ENCODE measurements around the gene GLCE. TPM values are rescaled to one million over a fixed set of nuclear protein-coding genes. Genes with fewer than 3 reads are reported as not detected.

The GLCE gene
- total and polyA plus RNA-seq, 10 of the 15 experiments (the other 5 are each of a cell fraction or from before 2014, with no cell fraction given) = 2.1 to 11.9 (median 2.9) TPM

DNA sequence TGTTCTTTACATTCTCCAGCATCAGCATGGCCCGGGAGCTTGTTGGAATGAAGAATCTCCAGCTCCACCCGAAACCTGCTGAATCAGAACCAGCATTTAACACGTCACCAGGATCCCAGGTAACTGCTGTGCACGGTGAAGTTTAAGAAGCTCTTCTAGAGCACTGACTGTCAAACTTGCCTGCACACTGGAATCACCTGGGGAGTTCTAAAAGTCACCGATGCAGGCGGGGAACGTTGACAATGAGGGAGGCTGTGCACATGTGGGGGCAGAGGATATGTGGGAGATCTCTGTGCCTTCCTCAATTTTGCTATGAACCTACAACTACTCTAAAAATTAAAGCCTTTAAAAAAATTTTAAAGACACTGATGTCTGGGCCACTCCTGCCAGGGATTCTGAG is 119.2 kb downstream of the GLCE start:
- 44% methylated on average over 7 of the region's 7 CpGs for WGBS (ENCODE audit: insufficient coverage, insufficient replicate concordance, low lambda C conversion rate, missing lambda C conversion rate)
- no TSS peak for BruUV-seq (replicated peaks)
- ChIA-PET CTCF (interaction anchor here (0.6 kb wide), 1 partner anchor 25 kb away, joined by 3 read pairs; no protein-coding TSS in a partner anchor), SMC1A (ENCODE audit: uncharacterized antibody, unreplicated experiment) (no interaction called here), RAD21 (ENCODE audit: unreplicated experiment) (no interaction called here), POLR2A (no interaction called here)
- in situ Hi-C loops (cut with MboI) (no loop called here), intact Hi-C loops (cut with micrococcal nuclease; ENCODE audit: unreplicated experiment) (no loop called here)
- FAIRE-seq (no peak), DNase-seq (ENCODE audit: low read depth, low spot score) (no peak), ATAC-seq (no peak)
- Histone ChIP-seq H3K9me3 (replicated peaks; ENCODE audit: control insufficient read depth, insufficient read depth, low read length) (no peaks in the 10 kb centered on the region), H3K4me2 (ENCODE audit: control insufficient read depth, insufficient read depth) (no peak overlapping the region), H3K4me3 (no peak overlapping the region), H3K27ac (ENCODE audit: control insufficient read depth, insufficient read depth) (no peak overlapping the region), H2AFZ (ENCODE audit: control insufficient read depth, low read depth, low read length) (no peak overlapping the region), H3K79me2 (ENCODE audit: control insufficient read depth, insufficient read depth, low read length) (no peaks in the 10 kb centered on the region), H3K27me3 (replicated peaks in 1 of 2; ENCODE audit: control insufficient read depth in 2 of 2, insufficient read depth in 2 of 2, low read length in 1 of 2) (no peaks in the 10 kb centered on the region; a peak in 1 of 4 replicates), H4K20me1 (ENCODE audit: control insufficient read depth, insufficient read depth) (no peaks in the 10 kb centered on the region), H3K36me3 (ENCODE audit: control insufficient read depth in 2 of 2, insufficient read depth in 2 of 2, low read length in 1 of 2) (no peaks in the 10 kb centered on the region), H3K9ac (ENCODE audit: control insufficient read depth, insufficient read depth, low read length) (no peak overlapping the region), H3K4me1 (ENCODE audit: control insufficient read depth, insufficient read depth, low read length) (no peaks in the 10 kb centered on the region)
- no peak for TF ChIP-seq BCL11A (IDR thresholded peaks at IDR 0.05; ENCODE audit: low read depth, low read length)
- TF ChIP-seq, protein P1, sequence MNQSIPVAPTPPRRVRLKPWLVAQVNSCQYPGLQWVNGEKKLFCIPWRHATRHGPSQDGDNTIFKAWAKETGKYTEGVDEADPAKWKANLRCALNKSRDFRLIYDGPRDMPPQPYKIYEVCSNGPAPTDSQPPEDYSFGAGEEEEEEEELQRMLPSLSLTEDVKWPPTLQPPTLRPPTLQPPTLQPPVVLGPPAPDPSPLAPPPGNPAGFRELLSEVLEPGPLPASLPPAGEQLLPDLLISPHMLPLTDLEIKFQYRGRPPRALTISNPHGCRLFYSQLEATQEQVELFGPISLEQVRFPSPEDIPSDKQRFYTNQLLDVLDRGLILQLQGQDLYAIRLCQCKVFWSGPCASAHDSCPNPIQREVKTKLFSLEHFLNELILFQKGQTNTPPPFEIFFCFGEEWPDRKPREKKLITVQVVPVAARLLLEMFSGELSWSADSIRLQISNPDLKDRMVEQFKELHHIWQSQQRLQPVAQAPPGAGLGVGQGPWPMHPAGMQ (IDR thresholded peaks at IDR 0.05; ENCODE audit: borderline replicate concordance) = no peak
- no peak for TF ChIP-seq ZNF24 (IDR thresholded peaks at IDR 0.05)
- TF ChIP-seq HDAC6 (IDR thresholded peaks at IDR 0.05; ENCODE audit: unreplicated experiment) = no peak
- TF ChIP-seq, protein P2, sequence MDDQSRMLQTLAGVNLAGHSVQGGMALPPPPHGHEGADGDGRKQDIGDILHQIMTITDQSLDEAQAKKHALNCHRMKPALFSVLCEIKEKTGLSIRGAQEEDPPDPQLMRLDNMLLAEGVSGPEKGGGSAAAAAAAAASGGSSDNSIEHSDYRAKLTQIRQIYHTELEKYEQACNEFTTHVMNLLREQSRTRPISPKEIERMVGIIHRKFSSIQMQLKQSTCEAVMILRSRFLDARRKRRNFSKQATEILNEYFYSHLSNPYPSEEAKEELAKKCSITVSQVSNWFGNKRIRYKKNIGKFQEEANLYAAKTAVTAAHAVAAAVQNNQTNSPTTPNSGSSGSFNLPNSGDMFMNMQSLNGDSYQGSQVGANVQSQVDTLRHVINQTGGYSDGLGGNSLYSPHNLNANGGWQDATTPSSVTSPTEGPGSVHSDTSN (IDR thresholded peaks at IDR 0.05; ENCODE audit: insufficient replicate concordance, low read depth, low read length) = no peak
- TF ChIP-seq CEBPB (IDR thresholded peaks at IDR 0.05; ENCODE audit: borderline replicate concordance in 1 of 2, low read depth in 2 of 2, low read length in 2 of 2) = no peak
- no peak for TF ChIP-seq LARP7 (IDR thresholded peaks at IDR 0.05)
- no peak for TF ChIP-seq SUPT20H (IDR thresholded peaks at IDR 0.05; ENCODE audit: borderline replicate concordance, control insufficient read depth, low read depth, low read length)

All from GM12878 (cell line).